T-helper 9 cell (primary cell): ENCODE data around the gene SLC11A2.
"Not testable (repeated sequence)": the region's sequence is repeated elsewhere in the genome, so short reads cannot be mapped to it uniquely, and the experiment has no call there.

Experiments used
- DNase-seq: peaks from one replicate; pipeline ENCODE4 v3.0.0-alpha.2; 2020

SLC11A2 gene

DNA sequence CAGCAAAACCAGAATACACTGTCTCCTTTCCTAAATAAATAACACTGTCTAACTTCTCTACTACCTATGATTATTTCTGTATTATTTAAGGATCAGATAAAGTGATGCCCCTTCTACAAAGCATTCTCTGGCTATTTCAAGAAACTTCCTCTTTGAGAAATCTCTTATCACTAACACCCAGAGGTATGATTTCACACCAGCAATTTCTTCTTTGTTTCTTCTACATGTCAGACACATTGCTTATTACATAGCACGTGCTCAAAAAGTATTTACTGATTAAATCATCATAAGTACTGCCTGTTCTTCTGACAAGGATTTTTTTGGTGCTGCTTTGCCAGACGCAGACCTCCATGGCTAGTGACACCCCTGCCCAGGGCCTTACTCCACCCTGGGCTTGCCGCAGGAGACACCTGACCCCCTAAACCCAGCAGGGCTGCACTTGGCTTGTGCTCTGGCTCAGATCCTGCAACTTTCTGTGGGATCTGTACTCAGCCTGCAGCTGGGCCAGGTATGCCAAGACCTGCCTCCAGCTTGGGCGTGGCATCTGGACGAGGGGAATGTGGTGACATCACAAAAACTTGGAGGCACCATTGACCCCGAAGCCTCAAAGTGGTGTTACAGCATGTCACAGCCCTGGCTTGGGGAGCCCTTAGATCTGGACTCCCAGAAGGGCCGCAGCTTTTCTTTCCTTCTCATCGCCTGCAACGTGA, 89.2 kb downstream of the SLC11A2 start:
- DNase-seq = no peak

DNA sequence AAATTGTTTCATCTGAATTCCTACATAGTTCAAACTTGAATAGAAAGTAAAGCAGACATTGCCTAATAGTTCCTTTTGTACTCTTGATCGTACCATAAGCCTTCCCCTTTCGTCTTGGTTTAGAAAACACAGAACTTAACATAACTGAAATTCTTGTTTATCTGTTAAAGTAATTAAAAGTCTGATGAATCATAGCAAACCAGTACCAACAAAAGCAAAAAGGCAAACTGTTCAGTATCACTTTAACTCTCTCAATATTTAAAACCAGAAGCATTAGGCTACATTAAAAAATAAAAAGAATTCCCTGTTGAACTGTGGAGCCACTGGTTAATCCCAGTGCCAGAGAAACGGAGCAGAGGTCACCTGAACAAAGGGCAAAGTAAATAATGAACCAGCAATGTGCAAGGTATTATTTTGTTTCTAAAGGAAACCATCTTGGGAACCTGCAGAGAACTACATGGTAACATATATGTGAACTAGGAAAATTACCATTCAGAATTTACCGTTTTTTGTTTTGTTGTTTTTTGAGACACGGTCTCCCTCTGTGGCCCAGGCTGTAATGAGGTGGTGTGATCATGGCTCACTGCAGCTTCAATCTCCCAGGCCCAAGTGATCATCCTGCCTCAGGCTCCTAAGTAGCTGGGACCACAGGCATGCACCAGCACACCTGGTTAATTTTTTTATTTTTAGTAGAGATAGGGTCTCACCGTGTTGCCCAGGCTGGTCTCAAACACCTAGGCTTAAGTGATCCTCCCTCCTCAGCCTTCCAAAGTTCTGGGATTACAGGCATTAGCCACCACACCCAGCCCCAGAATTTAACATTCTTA, 91.0 kb downstream of the SLC11A2 start:
- DNase-seq = no peak

DNA sequence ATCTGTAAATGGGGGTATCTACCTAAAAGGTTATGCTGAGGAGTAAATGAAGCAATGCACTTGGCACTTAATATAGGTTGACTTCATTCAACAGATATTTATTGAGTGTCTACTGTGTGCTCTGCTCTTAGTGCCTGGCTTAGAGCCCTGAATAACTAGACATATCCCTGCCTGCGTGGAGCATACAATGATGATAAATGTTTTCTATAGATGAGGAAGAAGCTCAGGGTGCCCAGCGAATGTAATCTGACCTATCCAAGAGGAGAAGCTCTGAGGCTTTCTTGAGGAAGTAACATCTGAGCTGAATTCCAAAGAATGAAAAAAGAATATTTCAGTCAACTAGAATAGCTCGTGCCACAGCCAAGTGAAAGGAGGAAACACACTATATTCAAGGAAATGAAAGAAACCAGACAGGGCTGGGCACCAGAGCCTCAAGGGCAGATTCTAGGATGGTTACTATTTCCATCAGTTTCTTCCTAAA, 91.8 kb downstream of the SLC11A2 start:
- no peak for DNase-seq

DNA sequence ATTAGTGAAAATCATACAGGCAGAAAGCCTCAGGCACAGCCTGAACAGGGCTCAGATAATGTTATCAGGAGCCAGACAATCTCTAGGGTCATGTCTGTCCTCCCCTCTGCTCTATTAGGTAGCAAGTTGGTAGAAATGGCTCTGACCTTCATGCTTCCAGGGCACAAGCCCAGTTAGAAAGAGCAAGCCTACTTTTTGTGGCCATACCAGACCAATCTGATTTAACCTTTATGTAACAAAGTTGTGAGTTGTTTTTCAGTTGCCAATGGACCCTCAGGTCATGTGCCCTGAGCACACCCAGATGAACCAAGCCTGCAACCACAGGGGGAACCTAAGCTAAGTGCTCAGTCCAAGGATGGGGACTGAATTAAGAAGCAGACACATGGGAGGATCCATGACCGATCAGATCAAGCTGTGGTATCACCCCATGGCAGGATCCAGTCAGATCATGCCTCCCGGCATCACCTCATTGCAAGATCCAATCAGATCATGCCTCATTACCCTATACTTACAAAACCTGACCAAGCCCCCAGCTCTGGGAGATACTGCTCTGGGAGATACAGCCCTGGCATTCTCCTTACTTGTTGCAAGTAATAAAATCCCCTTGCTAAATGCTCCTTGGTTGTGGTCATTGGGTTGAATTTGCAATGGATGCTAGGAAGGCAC, 92.6 kb downstream of the SLC11A2 start:
- DNase-seq = no peak

DNA sequence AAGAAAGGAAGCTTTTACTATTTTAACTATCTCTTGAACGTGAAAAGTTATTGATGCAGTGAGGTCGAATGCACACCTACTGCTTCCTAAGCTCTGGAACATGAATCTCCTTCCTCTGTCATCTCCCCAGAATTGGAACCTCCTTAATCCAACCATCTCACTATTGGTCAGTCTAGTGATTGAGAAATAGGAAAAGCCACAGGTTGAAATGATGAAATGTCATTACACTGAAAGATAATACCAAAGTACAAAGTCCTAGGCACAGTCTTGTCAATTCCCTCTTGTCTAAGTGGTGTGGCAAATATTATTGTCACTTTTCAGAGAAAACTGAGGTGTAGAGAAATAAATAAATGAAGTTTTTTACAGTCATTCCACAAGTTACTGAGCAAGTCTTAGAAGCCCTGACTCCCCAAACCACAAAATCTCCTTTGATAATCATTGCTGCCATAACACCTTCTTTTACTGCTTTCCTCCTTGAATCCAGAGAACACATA, 93.3 kb downstream of the SLC11A2 start:
- no peak for DNase-seq

DNA sequence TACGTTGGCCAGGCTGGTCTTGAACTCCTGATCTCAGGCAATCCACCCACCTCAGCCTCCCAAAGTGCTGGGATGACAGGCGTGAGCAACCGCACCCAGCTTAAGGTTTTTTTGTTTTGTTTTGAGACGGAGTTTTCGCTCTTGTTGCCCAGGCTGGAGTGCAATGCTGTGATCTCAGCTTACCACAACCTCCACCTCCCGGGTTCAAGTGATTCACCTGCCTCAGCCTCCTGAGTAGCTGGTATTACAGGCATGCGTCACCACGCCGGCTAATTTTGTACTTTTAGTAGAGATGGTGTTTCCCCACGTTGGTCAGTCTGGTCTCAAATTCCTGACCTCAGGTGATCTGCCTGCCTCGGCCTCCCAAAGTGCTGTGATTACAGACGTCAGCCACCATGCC, 95.7 kb downstream of the SLC11A2 start:
- DNase-seq = not testable (repeated sequence)

DNA sequence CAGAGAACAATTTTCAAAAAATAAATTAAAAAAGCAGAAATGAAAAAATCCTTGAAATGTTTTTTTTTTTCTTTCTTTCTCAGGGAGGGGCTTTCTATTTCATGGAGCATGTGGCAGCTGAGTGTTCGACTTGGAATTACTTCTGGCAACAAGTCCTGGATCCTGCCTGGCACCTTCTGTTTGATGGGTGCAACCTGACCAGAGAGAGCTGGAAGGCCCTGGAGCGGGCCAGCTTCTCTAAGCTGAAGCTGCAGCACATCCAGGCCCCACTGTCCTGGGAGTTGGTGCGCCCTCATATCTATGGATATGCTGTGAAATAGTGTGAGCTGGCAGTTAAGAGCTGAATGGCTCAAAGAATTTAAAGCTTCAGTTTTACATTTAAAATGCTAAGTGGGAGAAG, 96.4 kb downstream of the SLC11A2 start:
- no peak for DNase-seq
